CD4-positive, alpha-beta T cell treated with Interferon alpha-2 for 1 hour (primary cell): ENCODE data around the gene KIFC1.
"Not testable (repeated sequence)": the region's sequence is repeated elsewhere in the genome, so short reads cannot be mapped to it uniquely, and the experiment has no call there.

Experiments
- DNase-seq, 2 donors: peaks; one replicate each; pipeline ENCODE4 v3.0.0-alpha.2; 2020 to 2022

Gene KIFC1

GRCh38 chr6:33375143-33375671 lies 16.4 kb upstream of the KIFC1 start:
- DNase-seq = no peak

- DNase-seq = no peak
These were observed 14.5 kb upstream of the KIFC1 start for GRCh38 chr6:33377171-33377570.

- not testable (repeated sequence) for DNase-seq
These were observed 12.4 kb upstream of the KIFC1 start for GRCh38 chr6:33379184-33379583.

GRCh38 chr6:33380272-33380981 lies 11.2 kb upstream of the KIFC1 start:
- no peak for DNase-seq

- no peak for DNase-seq
These were observed 8.0 kb upstream of the KIFC1 start for GRCh38 chr6:33383427-33384185.

GRCh38 chr6:33384581-33385020 lies 7.0 kb upstream of the KIFC1 start:
- no peak for DNase-seq

GRCh38 chr6:33390173-33390572 lies 1.4 kb upstream of the KIFC1 start:
- no peak for DNase-seq

GRCh38 chr6:33390767-33391277 lies 801 bp upstream of the KIFC1 start:
- no peak for DNase-seq

- DNase-seq = peak in 1 of 2 donors; percentile 27
These were observed 435 bp downstream of the KIFC1 start for GRCh38 chr6:33391922-33392594.

- no peak for DNase-seq
These were observed 949 bp downstream of the KIFC1 start for GRCh38 chr6:33392595-33392948.

- no peak for DNase-seq
These were observed 1.4 kb downstream of the KIFC1 start for GRCh38 chr6:33392979-33393378.

GRCh38 chr6:33397541-33397940 lies 5.9 kb downstream of the KIFC1 start:
- no peak for DNase-seq

- DNase-seq = not testable (repeated sequence)
These were observed 7.0 kb downstream of the KIFC1 start for GRCh38 chr6:33398601-33399000.

- not testable (repeated sequence) for DNase-seq
These were observed 8.3 kb downstream of the KIFC1 start for GRCh38 chr6:33399881-33400280.

- DNase-seq = no peak
These were observed 13.3 kb downstream of the KIFC1 start for GRCh38 chr6:33404884-33405283.

- DNase-seq = peak in 1 of 2 donors; percentile 29
These were observed 13.8 kb downstream of the KIFC1 start for GRCh38 chr6:33405386-33405940.

GRCh38 chr6:33406126-33406525 lies 14.5 kb downstream of the KIFC1 start:
- DNase-seq = no peak

- peak in 1 of 2 donors; percentile 42 for DNase-seq
These were observed 15.6 kb downstream of the KIFC1 start for GRCh38 chr6:33407132-33407718.

GRCh38 chr6:33410050-33410710 lies 18.6 kb downstream of the KIFC1 start:
- peak; percentile 98 to 99 for DNase-seq

- no peak for DNase-seq
These were observed 19.3 kb downstream of the KIFC1 start, which contains the start of gene PHF1 for GRCh38 chr6:33410711-33411631. Gene PHF1 (plus strand): TSS chr6:33411014. CDS start chr6:33412264, 1,250 bp downstream.

- DNase-seq = no peak
These were observed 20.0 kb downstream of the KIFC1 start for GRCh38 chr6:33411632-33412005.
